SU-DHL-6 (cell line): Measurements from ENCODE around the gene RHBG.

ENCODE experiments used
- CTCF ChIP-seq: fragments of 200-600 bp; sonication (generic); IDR thresholded peaks from one replicate; pipeline ENCODE4 v1.5.1; 2017; ENCODE audit warnings: antibody characterized with exemption, mild to moderate bottlenecking, low read length, moderate library complexity; ENCODE audit not compliant: insufficient read depth, poor library complexity, severe bottlenecking
- EZH2phosphoT487 ChIP-seq: fragments of 200-600 bp; sonication (generic), shearing (Covaris generic); conservative IDR thresholded peaks from 2 replicates; pipeline ENCODE4 v1.6.1; 2018; ENCODE audit warnings: mild to moderate bottlenecking, antibody characterized with exemption, low read length, moderate library complexity, mixed read lengths

- no peak for TF ChIP-seq CTCF
- TF ChIP-seq EZH2phosphoT487: no peak
Measured at GRCh38 chr1:156423422-156424352, 54.7 kb downstream of the RHBG start.
